Measurements from ENCODE around the gene SLC26A5. TPM values are rescaled to one million over a fixed set of nuclear protein-coding genes. Genes with fewer than 3 reads are reported as not detected.
A peak's percentile ranks its signal among the peaks of the same experiment; 100 is the strongest.

The SLC26A5 gene
- total RNA-seq, 4 donors from 2014 or later: not detected

DNA sequence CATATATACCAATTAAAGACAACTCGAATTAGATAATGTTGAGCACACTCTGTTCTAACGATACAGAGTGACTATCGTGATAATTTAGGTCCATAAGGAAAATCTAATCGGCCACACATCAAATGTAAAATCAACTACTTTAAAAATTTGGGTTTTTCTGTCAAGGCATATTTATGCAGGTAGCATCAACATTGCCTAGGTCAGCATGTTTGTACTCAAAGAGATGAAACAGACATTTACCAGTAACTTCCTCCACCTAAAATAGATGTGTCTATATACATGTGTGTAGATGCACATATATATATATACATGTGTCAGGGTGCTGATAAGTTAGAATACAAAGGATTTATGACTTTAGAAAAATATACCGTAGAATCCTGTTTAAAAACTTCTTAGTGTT lies 76.6 kb downstream of the SLC26A5 start:
- Histone ChIP-seq H3K4me1 (no peaks in the 10 kb centered on the region), H3K4me3 (no peak overlapping the region), H3K27me3 (no peaks in the 10 kb centered on the region), H3K9me3 (no peaks in the 10 kb centered on the region), H3K27ac (no peak overlapping the region), H3K36me3 (peaks cover 6 to 62% of the 10 kb centered on the region in 2 donors)
- in situ Hi-C loops (cut with MboI; ENCODE audit: low sequenced_read_pairs in 4 of 4) (loop anchor here in 1 of 4 donors (5.0 kb wide), 1 partner anchor 52 kb away; no protein-coding TSS in a partner anchor), intact Hi-C loops (cut with DNase I; ENCODE audit: low total_unique reads) (no loop called here)
- TF ChIP-seq POLR2A (IDR thresholded peaks at IDR 0.05): no peak
- TF ChIP-seq CTCF (IDR thresholded peaks at IDR 0.05 in 4 of 5, conservative IDR thresholded peaks at IDR 0.05 in 1 of 5): no peak
- ATAC-seq (no peak), DNase-seq (no peak)

- Histone ChIP-seq H3K4me3 (peak overlapping the region in 2 of 4 donors; percentile 71 to 94), H3K9me3 (no peaks in the 10 kb centered on the region), H3K27ac (peak overlapping the region in 2 of 4 donors; percentile 0 to 11), H3K27me3 (no peaks in the 10 kb centered on the region), H3K4me1 (peaks cover 66 to 68% of the 10 kb centered on the region in 2 donors), H3K36me3 (peaks cover 0 to 23% of the 10 kb centered on the region in 2 donors)
- TF ChIP-seq CTCF (IDR thresholded peaks at IDR 0.05 in 4 of 5, conservative IDR thresholded peaks at IDR 0.05 in 1 of 5): no peak
- no peak for TF ChIP-seq POLR2A (IDR thresholded peaks at IDR 0.05)
- in situ Hi-C loops (cut with MboI; ENCODE audit: low sequenced_read_pairs in 4 of 4) (no loop called here), intact Hi-C loops (cut with DNase I; ENCODE audit: low total_unique reads) (loop anchor here (10.0 kb wide), 1 partner anchor 1915 kb away; no protein-coding TSS in a partner anchor)
- no peak for DNase-seq
- no peak for ATAC-seq
Measured at GRCh38 chr7:103349805-103350204, 96.2 kb downstream of the SLC26A5 start.

DNA sequence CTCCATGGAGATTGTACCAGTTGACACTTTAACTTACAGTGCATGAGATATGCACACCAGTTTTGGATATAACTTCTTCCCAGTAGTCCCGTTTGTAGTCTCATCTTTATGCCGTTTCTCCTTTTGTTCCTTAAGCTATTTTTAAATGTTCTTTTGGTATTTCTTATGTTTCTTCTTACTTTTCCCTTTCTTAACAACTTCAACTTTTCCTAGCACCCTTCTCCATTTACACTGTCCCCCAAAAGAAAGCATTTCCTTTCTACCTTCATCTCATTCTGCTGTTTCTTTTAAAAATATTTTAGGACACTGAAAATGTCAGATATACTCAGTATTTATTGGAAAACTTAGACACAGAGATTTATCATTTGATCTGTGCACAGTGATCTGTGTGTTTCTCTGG lies 97.0 kb downstream of the SLC26A5 start:
- peak overlapping the region; percentile 11 to 98 (median 92) for H3K27ac ChIP-seq

GRCh38 chr7:103348452-103348851 lies 97.6 kb downstream of the SLC26A5 start:
- in situ Hi-C loops (cut with MboI; ENCODE audit: low sequenced_read_pairs in 4 of 4) (no loop called here), intact Hi-C loops (cut with DNase I; ENCODE audit: low total_unique reads) (loop anchor here (10.0 kb wide), 1 partner anchor 1916 kb away; no protein-coding TSS in a partner anchor)
- ATAC-seq (no peak), DNase-seq (no peak)
- Histone ChIP-seq H3K4me1 (peaks cover 69 to 72% of the 10 kb centered on the region in 2 donors), H3K27ac (peak overlapping the region; percentile 90 to 98 (median 94)), H3K9me3 (no peaks in the 10 kb centered on the region), H3K36me3 (peaks cover 0 to 12% of the 10 kb centered on the region in 2 donors), H3K27me3 (no peaks in the 10 kb centered on the region), H3K4me3 (peak overlapping the region; percentile 68 to 96 (median 82))
- TF ChIP-seq POLR2A (IDR thresholded peaks at IDR 0.05) (no peak), CTCF (IDR thresholded peaks at IDR 0.05 in 4 of 5, conservative IDR thresholded peaks at IDR 0.05 in 1 of 5) (no peak)

More for the DNA sequence above, 97.0 kb downstream of the SLC26A5 start:
- Histone ChIP-seq H3K27me3 (no peaks in the 10 kb centered on the region), H3K4me3 (peak overlapping the region; percentile 68 to 96 (median 82)), H3K9me3 (no peaks in the 10 kb centered on the region), H3K36me3 (peaks cover 0 to 15% of the 10 kb centered on the region in 2 donors), H3K4me1 (peaks cover 66 to 68% of the 10 kb centered on the region in 2 donors)
- intact Hi-C loops (cut with DNase I; ENCODE audit: low total_unique reads) (loop anchor here (10.0 kb wide), 1 partner anchor 1916 kb away; no protein-coding TSS in a partner anchor), in situ Hi-C loops (cut with MboI; ENCODE audit: low sequenced_read_pairs in 4 of 4) (no loop called here)
- no peak for ATAC-seq
- TF ChIP-seq CTCF (IDR thresholded peaks at IDR 0.05 in 4 of 5, conservative IDR thresholded peaks at IDR 0.05 in 1 of 5): no peak
- no peak for DNase-seq

Measured in gastrocnemius medialis (tissue), 4 donors.